ENCODE data around the gene IMPDH2. TPM values are rescaled to one million over a fixed set of nuclear protein-coding genes. Genes with fewer than 3 reads are reported as not detected.

IMPDH2 gene
- total RNA-seq (10 to 100 TPM; 40.7 to 70.3 (median 58.4) TPM), polyA plus RNA-seq (100 to 1,000 TPM in 1 of 2 donors, 10 to 100 TPM in 1; 84.0 to 105 TPM)
- long read RNA-seq, donor 1, transcript IMPDH2-201 (14 exons, 1,643 nt) = major isoform, 37 of 115 reads
- long read RNA-seq, donor 1, partial matches to known transcripts = 10 of 115 reads
- long read RNA-seq, donor 1, other reads (novel, unspliced or antisense) = 67 of 115 reads
- long read RNA-seq, donor 2, transcript IMPDH2-201 (14 exons, 1,643 nt) = major isoform, 36 of 107 reads
- long read RNA-seq, donor 2, partial matches to known transcripts = 10 of 107 reads
- long read RNA-seq, donor 2, other reads (novel, unspliced or antisense) = 57 of 107 reads
- long read RNA-seq, donor 3, transcript IMPDH2-201 (14 exons, 1,643 nt) = major isoform, 225 of 422 reads
- long read RNA-seq, donor 3, partial matches to known transcripts = 9 of 422 reads
- long read RNA-seq, donor 3, other reads (novel, unspliced or antisense) = 185 of 422 reads

GRCh38 chr3:49028673-49029562 lies at the start of gene IMPDH2:
Gene IMPDH2, minus strand, starts transcription at chr3:49029398. Its CDS starts 48 bp downstream, at chr3:49029350.
- Histone ChIP-seq H3K27ac (peak within 1 kb of the TSS; percentile 57 to 98 (median 92)), H3K4me1 (peaks cover 6 to 49% (median 19%) of the 10 kb centered on the region in 9 donors), H3K36me3 (peaks cover 0 to 83% (median 55%) of the 10 kb centered on the region in 9 donors), H3K4me3 (peak within 1 kb of the TSS; percentile 49 to 97 (median 67)), H3K9me3 (no peaks in the 10 kb centered on the region), H3K27me3 (no peaks in the 10 kb centered on the region)
- intact Hi-C loops (cut with DNase I) = loop anchor here in 1 of 10 donors (1.0 to 10.0 kb wide), 2 partner anchors 38 to 396 kb away; partner anchors contain the start of genes AMT and NICN1
- WGBS, 2 donors = 2 to 3% methylated on average over 55 of the region's 55 CpGs
- ATAC-seq (peak; percentile 93 to 98 (median 97)), DNase-seq (peak; percentile 93 to 95)
- TF ChIP-seq CTCF (IDR thresholded peaks at IDR 0.05) = peak in 5 of 9 donors; percentile 13 to 51 (median 35)

GRCh38 chr3:49076646-49077045 lies 47.4 kb upstream of the IMPDH2 start:
- Histone ChIP-seq H3K27me3 (no peaks in the 10 kb centered on the region), H3K4me3 (no peak overlapping the region), H3K36me3 (peaks cover 0 to 87% (median 54%) of the 10 kb centered on the region in 9 donors), H3K27ac (no peak overlapping the region), H3K9me3 (no peaks in the 10 kb centered on the region), H3K4me1 (peaks cover 0 to 18% (median 0%) of the 10 kb centered on the region in 9 donors)
- TF ChIP-seq CTCF (IDR thresholded peaks at IDR 0.05) = no peak
- intact Hi-C loops (cut with DNase I) = no loop called here
- peak in 1 of 8 donors; percentile 39 for ATAC-seq
- 86 to 88% methylated on average over 4 of the region's 4 CpGs for WGBS, 2 donors
- DNase-seq = no peak

GRCh38 chr3:49076116-49076515 lies 46.9 kb upstream of the IMPDH2 start:
- no peaks in the 10 kb centered on the region for H3K27me3 ChIP-seq
- TF ChIP-seq CTCF (IDR thresholded peaks at IDR 0.05) = no peak
- H3K9me3 ChIP-seq = no peaks in the 10 kb centered on the region
- ATAC-seq (no peak), DNase-seq (no peak)
- intact Hi-C loops (cut with DNase I) = no loop called here
- no peak overlapping the region for H3K4me3 ChIP-seq
- WGBS, 2 donors = 91 to 95% methylated on average over 13 of the region's 13 CpGs
- H3K36me3 ChIP-seq = peaks cover 0 to 90% (median 56%) of the 10 kb centered on the region in 9 donors
- no peak overlapping the region for H3K27ac ChIP-seq
- peaks cover 0 to 13% (median 0%) of the 10 kb centered on the region in 9 donors for H3K4me1 ChIP-seq

GRCh38 chr3:49058011-49058410 lies 28.8 kb upstream of the IMPDH2 start:
- peak in 2 of 8 donors; percentile 16 to 22 for ATAC-seq
- Histone ChIP-seq H3K4me3 (no peak overlapping the region), H3K4me1 (no peaks in the 10 kb centered on the region), H3K36me3 (peaks cover 0 to 98% (median 25%) of the 10 kb centered on the region in 9 donors), H3K27me3 (no peaks in the 10 kb centered on the region), H3K9me3 (no peaks in the 10 kb centered on the region), H3K27ac (no peak overlapping the region)
- 80 to 82% methylated on average over 7 of the region's 7 CpGs for WGBS, 2 donors
- intact Hi-C loops (cut with DNase I) = no loop called here
- DNase-seq = no peak
- TF ChIP-seq CTCF (IDR thresholded peaks at IDR 0.05) = no peak
